TTC549 (cell line): ENCODE results near the gene KCNG1.
"Not testable (repeated sequence)": the region's sequence is repeated elsewhere in the genome, so short reads cannot be mapped to it uniquely, and the experiment has no call there.

Experiments used
- FAIRE-seq: peaks from 2 replicates; lab custom pipeline; 2012; peaks lifted over from hg19 to GRCh38; lab: Jason Lieb, UNC

The KCNG1 gene, protein sequence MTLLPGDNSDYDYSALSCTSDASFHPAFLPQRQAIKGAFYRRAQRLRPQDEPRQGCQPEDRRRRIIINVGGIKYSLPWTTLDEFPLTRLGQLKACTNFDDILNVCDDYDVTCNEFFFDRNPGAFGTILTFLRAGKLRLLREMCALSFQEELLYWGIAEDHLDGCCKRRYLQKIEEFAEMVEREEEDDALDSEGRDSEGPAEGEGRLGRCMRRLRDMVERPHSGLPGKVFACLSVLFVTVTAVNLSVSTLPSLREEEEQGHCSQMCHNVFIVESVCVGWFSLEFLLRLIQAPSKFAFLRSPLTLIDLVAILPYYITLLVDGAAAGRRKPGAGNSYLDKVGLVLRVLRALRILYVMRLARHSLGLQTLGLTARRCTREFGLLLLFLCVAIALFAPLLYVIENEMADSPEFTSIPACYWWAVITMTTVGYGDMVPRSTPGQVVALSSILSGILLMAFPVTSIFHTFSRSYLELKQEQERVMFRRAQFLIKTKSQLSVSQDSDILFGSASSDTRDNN

DNA sequence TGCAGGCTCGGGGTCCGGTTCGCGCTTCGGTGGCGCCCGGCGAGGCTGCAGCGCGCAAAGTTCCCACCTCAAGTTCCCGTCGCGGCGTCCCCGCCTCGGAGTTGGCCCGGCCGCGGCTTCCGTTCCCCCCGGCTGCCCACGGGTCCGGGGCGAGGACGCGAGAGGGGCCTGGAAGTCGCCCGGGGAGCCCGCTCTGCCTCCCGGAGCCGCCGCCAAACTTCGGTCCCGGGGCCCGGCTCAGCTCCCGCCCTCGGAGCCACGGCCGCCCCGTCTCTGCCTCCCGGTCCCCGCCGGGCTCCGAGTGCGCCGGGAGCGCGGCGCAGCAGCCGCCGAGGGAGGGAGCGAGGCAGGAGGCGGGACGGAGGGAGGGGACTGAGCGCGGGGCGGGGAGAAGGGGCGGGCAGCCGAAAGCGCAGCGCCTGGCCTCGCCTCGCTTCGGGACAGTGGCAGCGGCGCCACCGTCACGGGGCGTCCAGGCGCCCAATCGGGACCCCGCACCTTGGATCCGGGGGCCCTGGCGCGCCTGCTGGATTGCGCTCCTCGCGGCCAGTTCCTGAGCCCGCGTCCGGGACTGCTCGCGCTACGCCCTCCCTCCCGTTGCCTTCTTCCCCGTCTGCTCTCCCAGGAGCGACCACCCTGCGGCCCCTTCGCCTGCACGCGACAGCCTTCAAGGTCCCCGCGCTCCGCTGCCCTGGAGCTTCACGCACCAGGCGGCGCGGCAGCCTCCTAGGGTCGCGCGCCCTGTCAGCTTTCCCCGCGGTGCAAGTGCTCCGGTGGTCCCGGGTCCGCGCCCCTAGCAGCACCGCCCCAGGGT is at the start of gene KCNG1:
TSS of gene KCNG1 (minus strand) at position 305 of the 814 bp plus-strand sequence. CDS start 12,769 bp downstream, outside the sequence.
- no peak for FAIRE-seq

DNA sequence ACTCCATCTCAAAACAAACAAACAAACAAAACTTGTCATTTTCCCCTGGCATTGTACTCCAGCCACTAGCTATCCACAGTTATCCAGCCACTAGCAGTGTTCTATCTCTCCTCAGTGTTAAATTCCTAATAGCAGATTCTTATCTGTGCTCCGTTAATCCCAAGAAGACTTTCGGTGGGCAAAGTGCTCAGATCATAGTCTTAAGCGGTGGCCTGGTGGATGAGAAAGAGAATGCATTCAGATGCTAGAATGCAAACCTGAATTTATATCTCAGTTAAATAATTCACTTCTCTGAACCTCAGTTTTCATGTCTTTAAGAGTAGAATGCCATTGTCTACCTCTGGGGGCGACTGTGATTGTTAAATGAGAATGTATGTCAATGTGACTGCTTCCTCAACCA is 47.7 kb upstream of the KCNG1 start:
- no peak for FAIRE-seq

DNA sequence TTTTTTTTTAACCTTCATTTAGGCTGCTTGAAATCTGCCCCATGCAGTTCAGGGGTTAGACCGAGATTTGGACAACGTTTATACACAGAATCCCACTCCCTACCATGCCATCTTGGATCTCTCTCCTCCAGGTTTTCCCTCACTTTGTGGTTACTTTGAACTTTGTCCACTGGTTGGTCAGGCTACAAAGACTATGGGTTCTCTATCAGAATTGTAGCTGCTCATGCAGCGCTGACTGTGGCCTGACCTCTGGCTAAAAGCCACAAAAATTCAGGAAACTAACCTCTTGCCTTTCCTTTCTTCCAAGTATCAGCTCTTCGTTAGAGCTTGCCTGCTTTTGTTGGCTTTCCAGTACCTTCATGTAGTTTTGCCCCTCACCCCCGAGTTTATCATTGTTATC is 44.9 kb upstream of the KCNG1 start:
- no peak for FAIRE-seq

DNA sequence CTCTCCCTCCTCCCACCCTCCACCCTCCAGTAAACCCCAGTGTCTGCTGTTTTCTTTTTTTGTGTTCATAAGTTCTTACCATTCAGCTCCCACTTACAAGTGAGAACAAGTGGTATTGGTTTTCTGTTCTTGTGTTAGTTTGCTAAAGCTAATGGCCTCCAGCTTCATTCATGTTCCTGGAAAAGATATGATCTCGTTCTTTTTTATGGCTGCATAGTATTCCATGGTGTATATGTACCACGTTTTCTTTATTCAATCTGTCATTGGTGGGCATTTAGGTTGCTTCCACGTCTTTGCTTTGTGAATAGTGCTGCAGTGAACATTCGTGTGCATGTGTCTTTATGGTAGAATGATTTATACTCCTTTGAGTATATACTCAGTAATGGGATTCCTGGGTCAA is 42.7 kb upstream of the KCNG1 start:
- no peak for FAIRE-seq

DNA sequence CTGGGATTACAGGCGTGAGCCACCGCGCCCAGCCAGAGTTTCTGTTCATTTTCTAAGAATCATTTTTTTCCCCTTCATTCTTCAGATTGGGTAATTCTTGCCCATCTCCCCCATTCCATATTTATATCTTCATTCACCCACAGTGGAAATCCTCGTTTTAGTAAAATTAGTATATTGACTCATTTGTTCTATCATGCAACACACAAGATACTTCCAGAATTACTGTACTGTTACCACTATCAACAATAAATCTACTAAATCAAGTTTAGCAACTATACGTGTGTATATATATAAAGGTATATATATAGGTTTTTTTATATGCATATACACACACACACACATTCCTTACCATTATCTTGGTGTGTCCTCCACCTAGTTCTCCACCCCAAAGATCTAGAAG is 41.2 kb upstream of the KCNG1 start:
- FAIRE-seq, result no peak

DNA sequence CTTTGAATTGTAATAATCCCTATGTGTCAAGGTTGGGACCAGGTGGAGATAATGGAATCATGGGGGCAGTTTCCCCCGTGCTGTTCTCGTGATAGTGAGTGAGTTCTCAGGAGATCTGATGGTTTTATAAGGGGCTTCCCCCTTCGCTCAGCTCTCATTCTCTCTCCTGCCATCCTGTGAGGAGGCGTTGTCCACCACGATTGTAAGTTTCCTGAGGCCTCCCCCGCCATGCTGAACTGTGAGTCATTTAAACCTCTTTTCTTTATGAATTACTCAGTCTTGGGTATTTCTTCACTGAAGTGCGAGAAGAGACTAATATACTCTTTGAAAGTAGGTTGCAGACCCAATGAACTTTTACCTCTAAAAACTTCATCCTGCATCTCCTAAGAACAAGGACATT is 39.2 kb upstream of the KCNG1 start:
- FAIRE-seq, result no peak

DNA sequence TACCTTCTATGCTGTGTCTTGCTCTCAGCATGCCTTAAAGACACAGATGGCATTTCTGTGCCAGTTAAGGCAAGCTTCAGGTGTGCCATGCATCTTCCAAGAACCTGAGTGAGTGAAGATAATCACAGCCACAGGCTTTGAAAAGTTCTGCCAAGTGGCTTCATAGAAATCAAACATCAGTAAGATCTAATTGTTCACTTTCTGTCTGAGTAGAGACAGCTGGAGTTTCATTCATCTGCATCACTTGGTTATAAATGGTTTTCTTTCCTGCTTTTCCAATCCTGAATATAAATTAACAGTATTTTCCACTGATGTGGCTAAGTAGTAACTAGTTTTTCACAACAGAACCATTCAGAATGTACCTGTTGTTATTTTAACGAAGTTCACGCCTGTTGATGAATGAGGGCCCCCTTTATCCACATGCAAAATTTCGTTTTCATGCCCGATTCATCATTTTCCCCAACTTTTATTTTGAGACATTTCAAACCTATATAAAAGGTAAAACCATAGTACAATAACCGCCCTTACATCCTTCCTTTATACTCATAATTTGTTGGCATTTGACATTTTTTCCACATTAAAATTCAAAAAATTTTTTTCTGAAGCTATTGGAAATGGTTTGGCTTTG is 38.6 kb upstream of the KCNG1 start:
- FAIRE-seq, result no peak

DNA sequence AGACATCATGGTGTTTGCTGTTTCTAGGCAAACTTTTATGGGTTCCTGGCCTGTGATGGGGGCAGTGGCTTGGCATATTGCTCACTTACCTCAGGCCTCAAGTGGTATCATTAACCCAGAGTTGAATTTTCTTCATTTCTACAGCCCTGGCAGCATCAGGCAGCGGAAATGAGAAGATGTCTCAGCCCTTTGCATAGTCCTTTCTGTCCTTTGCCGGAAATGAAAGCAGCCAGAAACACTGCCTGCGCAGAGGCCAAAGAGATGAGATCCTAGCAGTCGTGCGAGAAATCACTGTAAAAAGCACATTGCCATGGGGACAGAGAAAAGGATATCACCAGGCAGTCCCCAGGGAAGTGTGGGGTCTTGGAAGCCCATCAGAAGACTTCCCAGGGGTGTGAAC is 37.4 kb upstream of the KCNG1 start:
- no peak for FAIRE-seq

DNA sequence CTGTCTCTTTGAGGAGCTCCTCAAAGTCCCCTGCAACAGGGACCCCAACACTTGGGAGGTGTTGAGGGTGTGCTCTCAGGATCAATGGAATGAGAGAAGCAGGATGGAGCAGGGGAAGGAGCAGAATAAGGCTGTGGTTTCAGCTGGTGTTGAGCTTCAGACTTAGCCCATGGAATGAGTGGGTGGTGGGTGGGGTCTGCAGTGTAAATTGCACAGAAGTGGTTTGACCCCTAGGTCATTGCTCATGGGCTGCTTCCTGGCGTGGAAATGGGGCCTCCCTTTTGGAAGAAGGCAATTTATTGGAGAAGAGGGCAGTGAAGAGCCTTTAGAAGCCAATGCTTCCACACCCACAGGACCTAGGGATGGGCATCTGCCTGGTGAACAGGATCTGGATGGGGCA is 37.0 kb upstream of the KCNG1 start:
- FAIRE-seq, result no peak

DNA sequence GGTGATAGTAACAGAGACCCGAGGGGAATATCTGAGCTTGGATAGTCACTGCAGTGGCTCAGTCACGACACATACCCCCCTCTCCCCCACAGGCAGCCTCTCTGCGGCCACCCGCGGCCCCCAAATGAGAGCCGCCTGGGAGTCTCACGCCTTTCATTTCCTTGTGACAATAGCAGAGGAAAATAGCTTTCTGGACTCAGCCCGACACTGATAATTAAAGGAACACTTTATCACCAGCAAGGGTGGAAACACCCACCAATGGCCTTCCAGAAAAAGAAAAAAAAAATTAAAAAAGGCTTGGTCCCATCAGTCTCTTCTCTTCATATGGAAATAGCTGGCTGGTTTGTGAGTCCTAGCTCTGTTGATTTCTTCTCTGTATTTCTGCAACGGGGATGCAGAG is 35.1 kb upstream of the KCNG1 start:
- FAIRE-seq, result no peak

DNA sequence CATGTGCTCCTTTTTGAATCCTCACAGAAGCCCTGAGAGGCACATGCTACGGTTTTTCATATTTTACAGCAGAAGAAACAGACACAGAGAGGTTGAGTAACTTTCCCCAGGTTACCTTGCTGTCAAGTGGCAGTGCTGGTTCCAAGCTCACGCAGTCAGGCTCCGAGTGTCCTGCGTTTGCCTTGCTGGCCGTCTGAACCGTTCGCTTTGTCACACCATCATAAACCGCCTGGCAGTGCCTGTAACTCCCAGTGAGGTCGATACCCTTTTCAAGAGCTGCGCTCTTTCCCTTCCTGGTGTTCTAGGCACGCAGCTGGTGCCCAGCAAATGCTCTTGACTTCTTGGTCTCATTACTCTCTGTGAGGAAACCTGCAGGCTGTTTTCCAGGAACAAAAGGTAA is 31.3 kb upstream of the KCNG1 start:
- FAIRE-seq, result no peak

DNA sequence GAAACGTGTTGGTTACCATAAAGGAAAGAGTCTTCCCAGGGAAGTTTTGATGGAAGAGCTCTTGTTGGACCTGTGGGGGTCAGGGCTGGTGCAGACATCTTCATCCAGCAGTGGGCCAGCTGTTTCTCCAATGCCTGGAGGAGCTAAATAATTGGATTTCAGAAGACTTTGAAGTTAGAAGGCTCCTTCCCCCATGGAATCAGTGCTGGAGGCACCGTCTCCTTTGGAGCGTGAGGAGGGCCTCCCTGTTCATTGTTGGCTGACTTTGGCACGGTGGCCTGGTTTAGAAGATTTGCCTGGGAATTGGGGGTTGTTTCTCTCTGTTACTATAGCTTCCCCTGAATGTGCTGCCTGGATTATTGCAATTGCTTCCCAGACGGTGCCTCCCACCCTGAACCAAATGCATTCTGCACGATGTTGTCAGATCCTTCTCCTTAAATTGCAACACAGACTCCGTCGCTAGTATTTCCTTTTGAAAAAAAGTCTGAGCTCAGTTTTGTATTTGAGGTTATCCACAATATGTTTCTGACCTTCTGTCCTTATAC is 27.7 kb upstream of the KCNG1 start:
- FAIRE-seq, result no peak

DNA sequence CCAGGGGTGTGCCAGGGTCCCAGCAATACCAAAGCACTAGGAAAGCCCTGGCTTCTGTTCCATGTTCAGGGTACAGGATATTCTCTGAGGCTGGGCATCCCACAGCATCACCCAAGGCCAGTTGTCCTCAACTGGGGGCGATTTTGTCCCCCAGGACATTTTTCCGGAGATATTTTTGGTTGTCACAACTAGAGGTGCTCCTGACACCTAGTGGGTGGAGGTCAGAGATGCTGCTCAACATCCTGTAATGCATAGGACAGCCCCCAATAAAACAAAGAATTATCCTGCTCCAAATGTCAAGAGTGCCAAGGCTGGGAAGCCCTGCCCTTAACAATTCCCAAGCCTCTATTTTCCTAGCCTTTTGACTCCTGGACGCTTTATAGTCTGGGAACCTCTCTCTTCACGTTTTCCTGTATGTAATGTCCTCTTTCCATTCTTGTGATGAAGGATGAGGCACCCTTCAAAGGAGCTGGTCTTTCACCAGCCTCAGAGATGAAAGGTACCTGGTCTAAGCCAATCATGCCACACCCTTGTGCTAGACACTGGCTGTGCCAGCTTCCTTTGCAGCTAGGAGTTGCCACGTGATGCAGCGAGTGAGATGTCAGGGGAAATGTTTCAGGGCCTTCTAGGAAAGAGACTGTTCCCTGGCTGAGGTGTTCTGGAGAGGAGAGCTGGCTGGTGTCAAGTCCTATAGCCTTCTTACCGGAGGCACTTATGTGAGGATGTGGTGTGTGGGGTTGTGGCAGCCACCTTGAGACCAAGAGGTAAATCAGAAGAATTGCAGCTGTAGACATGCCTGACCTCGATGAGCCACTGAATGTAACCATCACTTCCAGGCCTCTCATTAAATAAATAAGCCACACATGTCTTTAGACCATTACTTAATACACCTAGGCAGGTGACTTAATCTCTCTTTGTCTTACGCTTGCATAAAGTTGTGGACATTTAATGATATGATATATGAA is 23.4 kb upstream of the KCNG1 start:
- no peak for FAIRE-seq

DNA sequence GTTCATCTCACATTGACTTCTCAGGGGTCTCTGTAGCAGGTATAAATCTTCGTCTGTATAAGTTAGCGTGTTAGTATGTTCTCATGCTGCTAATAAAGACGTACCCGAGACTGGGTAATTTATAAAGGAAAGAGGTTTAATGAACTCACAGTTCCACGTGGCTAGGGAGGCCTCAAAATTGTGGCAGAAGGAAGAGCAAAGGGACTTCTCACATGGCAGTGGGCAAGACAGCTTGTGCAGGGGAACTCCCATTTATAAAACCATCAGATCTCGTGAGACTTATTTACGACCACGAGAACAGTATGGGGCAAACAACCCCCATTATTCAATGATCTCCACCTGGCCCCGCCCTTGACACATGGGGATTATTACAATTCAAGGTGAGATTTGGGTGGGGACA is 22.6 kb upstream of the KCNG1 start:
- FAIRE-seq, result not testable (repeated sequence)

DNA sequence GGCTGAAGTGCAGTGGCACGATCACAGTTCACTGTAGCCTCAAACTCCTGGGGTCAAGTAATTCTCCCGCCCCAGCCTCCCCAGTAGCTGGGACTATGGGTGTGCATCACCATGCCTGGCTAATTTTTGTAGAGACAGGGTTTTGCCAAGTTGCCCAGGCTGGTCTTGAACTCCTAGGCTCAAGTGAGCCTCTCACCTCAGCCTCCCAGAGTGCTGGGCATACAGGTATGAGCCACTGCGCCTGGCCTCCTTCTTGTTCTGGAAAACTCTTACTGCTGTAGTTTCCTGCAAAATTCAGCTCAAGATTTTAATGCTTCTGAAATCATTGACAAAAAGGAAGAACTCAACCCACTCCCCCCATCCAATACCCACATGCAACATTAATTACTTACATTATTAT is 21.9 kb upstream of the KCNG1 start:
- no peak for FAIRE-seq

DNA sequence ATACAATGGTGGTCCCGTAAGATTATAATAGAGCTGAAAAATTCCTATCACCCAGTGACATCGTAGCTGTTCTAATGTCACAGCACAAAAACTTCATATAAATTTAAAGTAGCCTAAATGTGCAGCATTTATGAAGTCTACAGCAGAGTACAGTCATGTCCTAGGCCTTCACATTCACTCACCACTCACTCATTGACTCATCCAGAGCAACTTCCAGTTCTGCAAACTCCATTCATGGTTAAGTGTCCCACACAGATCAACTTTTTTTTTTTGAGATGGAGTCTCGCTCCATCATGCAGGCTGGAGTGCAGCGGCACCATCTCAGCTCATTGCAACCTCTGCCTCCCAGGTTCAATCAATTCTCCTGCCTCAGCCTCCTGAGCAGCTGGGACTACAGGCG is 20.9 kb upstream of the KCNG1 start:
- FAIRE-seq, result no peak

DNA sequence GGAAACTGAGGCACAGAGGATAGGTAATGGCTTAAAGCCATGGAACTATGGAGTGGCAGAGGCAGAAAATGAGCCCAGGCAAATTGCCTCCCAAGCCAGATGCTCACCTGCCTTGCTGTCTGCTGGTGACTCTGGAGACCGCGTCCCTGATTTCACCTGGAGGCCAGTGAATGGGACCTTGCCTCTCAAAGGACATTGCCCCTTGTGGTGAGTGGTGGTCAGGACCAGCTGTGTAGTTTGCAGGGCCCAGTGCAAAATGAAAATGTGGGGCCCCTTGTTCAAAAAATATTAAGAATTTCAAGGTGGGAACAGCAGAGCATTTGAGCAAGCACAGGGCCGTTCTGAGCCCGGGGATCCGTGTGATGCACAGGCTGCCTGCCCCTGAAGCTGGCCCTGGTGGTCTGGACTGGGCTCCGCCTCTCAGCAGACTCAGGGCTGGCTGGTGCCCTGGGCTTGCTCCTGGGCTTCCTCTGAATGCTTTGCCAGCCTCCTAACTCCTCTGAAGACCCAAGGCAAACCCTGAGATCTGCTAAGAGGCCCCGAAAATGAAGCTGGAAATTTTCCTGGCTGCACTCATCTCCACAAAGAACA is 19.8 kb upstream of the KCNG1 start:
- FAIRE-seq, result no peak

DNA sequence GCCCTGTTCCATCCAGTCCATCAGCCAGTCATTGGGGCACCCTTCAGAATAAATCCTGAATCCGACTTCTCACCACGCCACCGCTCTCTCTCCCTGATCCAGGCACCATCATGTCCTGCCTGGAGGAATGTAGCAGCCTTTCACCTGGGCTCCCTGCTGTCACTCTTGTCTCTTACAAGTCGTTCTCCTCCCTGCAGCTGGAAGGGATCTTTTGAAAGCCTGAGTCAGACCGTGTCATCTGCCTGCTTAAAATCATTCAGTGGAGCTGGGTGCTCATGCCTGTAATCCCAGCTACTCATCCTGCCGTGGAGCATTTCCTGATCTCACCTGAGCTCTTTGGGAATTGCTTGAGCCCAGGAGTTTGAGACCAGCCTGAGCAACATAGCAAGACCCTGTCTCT is 19.2 kb upstream of the KCNG1 start:
- no peak for FAIRE-seq

DNA sequence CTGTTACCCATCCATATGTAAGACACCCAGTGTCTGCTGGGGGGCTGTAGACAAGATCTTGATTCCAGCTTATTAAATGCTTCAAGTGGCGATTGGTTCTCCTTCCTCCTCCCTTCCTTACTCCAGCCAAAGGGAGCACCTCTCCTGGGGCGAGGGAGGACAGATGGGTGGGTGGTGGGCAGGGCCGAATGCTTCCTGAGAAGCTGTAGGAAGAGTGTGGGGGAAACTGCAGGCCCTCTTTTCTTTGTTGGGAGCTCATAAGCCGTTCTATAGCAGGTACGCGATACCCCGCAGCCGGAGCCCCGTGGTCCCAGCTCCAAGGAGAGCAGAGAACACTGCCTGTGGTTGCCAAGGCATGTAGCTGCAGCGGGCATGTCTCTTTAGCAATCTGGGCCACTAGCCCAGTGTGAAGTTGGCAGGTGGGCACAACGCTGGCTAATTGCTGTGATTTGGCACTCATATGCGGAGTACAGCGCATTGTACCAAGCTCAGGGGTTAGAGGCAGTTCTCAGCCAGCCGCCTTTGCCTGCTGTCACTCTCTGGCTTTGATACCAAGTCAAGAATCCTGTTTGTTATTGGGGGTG is 14.7 kb upstream of the KCNG1 start:
- FAIRE-seq, result no peak

DNA sequence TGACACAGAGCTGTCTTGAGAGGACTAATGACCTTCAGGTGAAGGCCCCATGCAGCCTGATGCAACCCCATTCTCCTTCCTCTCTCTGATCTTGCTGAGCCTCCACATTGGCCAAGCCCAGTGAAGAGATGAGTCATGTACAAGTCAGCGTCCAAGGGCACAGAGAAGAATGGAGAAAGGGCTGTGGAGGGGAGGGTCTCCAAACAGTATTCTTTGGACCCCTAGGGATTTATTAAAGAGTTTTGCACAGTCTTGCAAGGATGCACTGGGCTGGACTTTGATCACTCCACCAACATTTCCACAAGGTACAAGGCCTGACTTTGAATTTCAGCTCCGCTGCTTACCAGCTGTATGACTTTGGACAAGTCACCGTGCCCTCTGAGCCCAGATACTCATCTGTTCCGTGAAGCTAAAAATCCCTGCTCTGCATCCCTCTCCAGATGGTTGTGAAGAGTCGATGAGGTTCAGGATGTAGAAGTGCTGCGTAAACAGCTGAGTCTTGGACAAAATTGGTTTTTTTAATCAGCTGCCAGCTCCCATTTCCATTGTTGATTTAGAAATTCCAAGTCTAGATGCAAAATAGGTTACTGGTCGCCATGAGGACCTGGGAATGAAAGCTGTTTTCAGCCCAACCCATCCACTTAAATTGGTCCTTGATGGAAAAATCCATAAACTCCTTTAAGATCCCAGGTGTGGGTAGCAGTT is 14.1 kb upstream of the KCNG1 start:
- FAIRE-seq, result no peak
